Measurements from ENCODE around the gene MGMT. TPM values are rescaled to one million over a fixed set of nuclear protein-coding genes. Genes with fewer than 3 reads are reported as not detected.

MGMT gene
- total RNA-seq, 3 donors from 2014 or later = 34.1 to 57.8 (median 46.7) TPM

GRCh38 chr10:129744134-129745111 is 277.4 kb downstream of the MGMT start:
- no peak overlapping the region for H3K4me3 ChIP-seq
- no peaks in the 10 kb centered on the region for H3K36me3 ChIP-seq
- peaks cover 25 to 31% of the 10 kb centered on the region in 2 donors for H3K9me3 ChIP-seq
- H3K27me3 ChIP-seq = no peaks in the 10 kb centered on the region
- intact Hi-C loops (cut with DNase I; ENCODE audit: low total_unique reads) = no loop called here
- no peaks in the 10 kb centered on the region for H3K4me1 ChIP-seq
- DNase-seq (ENCODE audit: low spot score in 2 of 2) = peak in 1 of 2 donors; percentile 24
- TF ChIP-seq CTCF (IDR thresholded peaks at IDR 0.05) (no peak), POLR2AphosphoS5 (IDR thresholded peaks at IDR 0.05) (no peak), POLR2A (IDR thresholded peaks at IDR 0.05) (no peak)
- no peak overlapping the region for H3K27ac ChIP-seq

GRCh38 chr10:129745186-129745750 is 278.2 kb downstream of the MGMT start:
- H3K4me3 ChIP-seq = no peak overlapping the region
- no peak overlapping the region for H3K27ac ChIP-seq
- H3K27me3 ChIP-seq = no peaks in the 10 kb centered on the region
- no peaks in the 10 kb centered on the region for H3K4me1 ChIP-seq
- no peaks in the 10 kb centered on the region for H3K36me3 ChIP-seq
- intact Hi-C loops (cut with DNase I; ENCODE audit: low total_unique reads) = no loop called here
- no peak for TF ChIP-seq POLR2A (IDR thresholded peaks at IDR 0.05)
- TF ChIP-seq CTCF (IDR thresholded peaks at IDR 0.05) = no peak
- TF ChIP-seq POLR2AphosphoS5 (IDR thresholded peaks at IDR 0.05) = no peak
- no peak for DNase-seq (ENCODE audit: low spot score in 2 of 2)
- H3K9me3 ChIP-seq = peaks cover 27 to 40% of the 10 kb centered on the region in 2 donors

GRCh38 chr10:129754211-129755050 is 287.4 kb downstream of the MGMT start:
- no peak for TF ChIP-seq POLR2A (IDR thresholded peaks at IDR 0.05)
- TF ChIP-seq CTCF (IDR thresholded peaks at IDR 0.05) = no peak
- TF ChIP-seq POLR2AphosphoS5 (IDR thresholded peaks at IDR 0.05) = no peak
- intact Hi-C loops (cut with DNase I; ENCODE audit: low total_unique reads) = loop anchor here (5.0 kb wide), 1 partner anchor 1493 kb away; no protein-coding TSS in a partner anchor

GRCh38 chr10:129755158-129755591 is 288.1 kb downstream of the MGMT start:
- Histone ChIP-seq H3K27ac (no peak overlapping the region), H3K36me3 (no peaks in the 10 kb centered on the region), H3K4me1 (no peaks in the 10 kb centered on the region), H3K9me3 (peaks cover 9 to 14% of the 10 kb centered on the region in 2 donors), H3K27me3 (no peaks in the 10 kb centered on the region), H3K4me3 (no peak overlapping the region)
- peak; percentile 6 to 33 for DNase-seq (ENCODE audit: low spot score in 2 of 2)
- TF ChIP-seq CTCF (IDR thresholded peaks at IDR 0.05) (no peak), POLR2A (IDR thresholded peaks at IDR 0.05) (no peak), POLR2AphosphoS5 (IDR thresholded peaks at IDR 0.05) (no peak)
- intact Hi-C loops (cut with DNase I; ENCODE audit: low total_unique reads) = loop anchor here (5.0 kb wide), 1 partner anchor 1492 kb away; no protein-coding TSS in a partner anchor

More at GRCh38 chr10:129754211-129755050, 287.4 kb downstream of the MGMT start:
- Histone ChIP-seq H3K4me1 (no peaks in the 10 kb centered on the region), H3K36me3 (no peaks in the 10 kb centered on the region), H3K27ac (no peak overlapping the region), H3K4me3 (no peak overlapping the region), H3K27me3 (no peaks in the 10 kb centered on the region), H3K9me3 (peaks cover 10 to 22% of the 10 kb centered on the region in 2 donors)
- peak; percentile 9 to 25 for DNase-seq (ENCODE audit: low spot score in 2 of 2)
